ENCODE data around the gene CCR4.
"Not testable (repeated sequence)": the region's sequence is repeated elsewhere in the genome, so short reads cannot be mapped to it uniquely, and the experiment has no call there.

Gene CCR4

DNA sequence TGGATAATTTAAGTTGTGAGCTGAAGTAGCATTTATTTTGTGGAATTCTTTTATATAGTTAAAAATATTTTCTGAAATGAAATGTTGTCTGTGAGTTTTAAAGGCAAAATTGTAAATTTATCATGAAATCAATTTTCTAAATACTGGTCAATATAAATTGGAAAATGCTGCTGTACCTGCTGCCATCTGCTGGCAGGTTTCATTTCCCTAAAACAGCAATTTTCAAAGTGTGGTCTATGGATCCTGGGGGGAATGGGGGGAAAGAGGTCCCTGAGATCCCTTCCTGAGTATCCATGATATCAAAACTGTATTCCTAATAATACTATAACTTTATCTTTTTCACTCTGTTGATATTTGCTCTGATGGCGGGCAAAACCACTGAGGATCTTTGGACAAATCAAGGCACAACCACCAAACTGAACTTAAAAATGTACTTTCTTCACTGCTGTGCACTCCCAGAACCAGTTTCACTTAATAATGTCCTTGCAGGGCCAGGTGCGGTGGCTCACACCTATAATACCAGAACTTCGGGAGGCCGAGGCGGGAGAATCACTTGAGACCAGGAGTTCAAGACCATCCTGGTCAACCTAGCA is 17.2 kb upstream of the CCR4 start:
- Histone ChIP-seq H3K4me1 (ENCODE audit: control insufficient read depth, insufficient read depth, low read length) (no peaks in the 10 kb centered on the region), H3K9me3 (ENCODE audit: control insufficient read depth, insufficient read depth, low read depth, low read length) (peaks cover 3% of the 10 kb centered on the region), H3K27ac (ENCODE audit: low read depth, low read length) (no peak overlapping the region), H3K9ac (ENCODE audit: low read length) (no peak overlapping the region), H3K27me3 (ENCODE audit: control insufficient read depth, insufficient read depth, low read length) (no peaks in the 10 kb centered on the region), H3K36me3 (ENCODE audit: control insufficient read depth, insufficient read depth, low read length) (no peaks in the 10 kb centered on the region), H3K4me3 (ENCODE audit: low read depth, low read length) (no peak overlapping the region)

GRCh38 chr3:32937331-32937730 is 14.1 kb upstream of the CCR4 start:
- no peak overlapping the region for H3K27ac ChIP-seq (ENCODE audit: low read depth, low read length)

GRCh38 chr3:32939531-32940284 is 11.7 kb upstream of the CCR4 start:
- not testable (repeated sequence) for H3K27me3 ChIP-seq (ENCODE audit: control insufficient read depth, insufficient read depth, low read length); H3K9me3 ChIP-seq (ENCODE audit: control insufficient read depth, insufficient read depth, low read depth, low read length); H3K27ac ChIP-seq (ENCODE audit: low read depth, low read length)

More at GRCh38 chr3:32937331-32937730, 14.1 kb upstream of the CCR4 start:
- no peaks in the 10 kb centered on the region for H3K27me3 ChIP-seq (ENCODE audit: control insufficient read depth, insufficient read depth, low read length)
- H3K36me3 ChIP-seq (ENCODE audit: control insufficient read depth, insufficient read depth, low read length): no peaks in the 10 kb centered on the region
- H3K4me1 ChIP-seq (ENCODE audit: control insufficient read depth, insufficient read depth, low read length): no peaks in the 10 kb centered on the region
- no peak overlapping the region for H3K4me3 ChIP-seq (ENCODE audit: low read depth, low read length)
- no peak overlapping the region for H3K9ac ChIP-seq (ENCODE audit: low read length)
- H3K9me3 ChIP-seq (ENCODE audit: control insufficient read depth, insufficient read depth, low read depth, low read length): peaks cover 3% of the 10 kb centered on the region; the same call in 1 of the 2 replicates

GRCh38 chr3:32940726-32941125 is 10.7 kb upstream of the CCR4 start:
- H3K27me3 ChIP-seq (ENCODE audit: control insufficient read depth, insufficient read depth, low read length): no peaks in the 10 kb centered on the region
- no peak overlapping the region for H3K27ac ChIP-seq (ENCODE audit: low read depth, low read length)
- no peak overlapping the region for H3K4me3 ChIP-seq (ENCODE audit: low read depth, low read length)
- H3K9me3 ChIP-seq (ENCODE audit: control insufficient read depth, insufficient read depth, low read depth, low read length): peaks cover 3% of the 10 kb centered on the region; the same call in 1 of the 2 replicates
- H3K36me3 ChIP-seq (ENCODE audit: control insufficient read depth, insufficient read depth, low read length): no peaks in the 10 kb centered on the region
- H3K4me1 ChIP-seq (ENCODE audit: control insufficient read depth, insufficient read depth, low read length): no peaks in the 10 kb centered on the region
- H3K9ac ChIP-seq (ENCODE audit: low read length): no peak overlapping the region

More at GRCh38 chr3:32939531-32940284, 11.7 kb upstream of the CCR4 start:
- not testable (repeated sequence) for H3K9ac ChIP-seq (ENCODE audit: low read length); H3K4me1 ChIP-seq (ENCODE audit: control insufficient read depth, insufficient read depth, low read length); H3K4me3 ChIP-seq (ENCODE audit: low read depth, low read length); H3K36me3 ChIP-seq (ENCODE audit: control insufficient read depth, insufficient read depth, low read length)

- Histone ChIP-seq H3K9ac (ENCODE audit: low read length) (no peak overlapping the region), H3K36me3 (ENCODE audit: control insufficient read depth, insufficient read depth, low read length) (no peaks in the 10 kb centered on the region), H3K4me1 (ENCODE audit: control insufficient read depth, insufficient read depth, low read length) (no peaks in the 10 kb centered on the region), H3K9me3 (ENCODE audit: control insufficient read depth, insufficient read depth, low read depth, low read length) (no peaks in the 10 kb centered on the region), H3K27me3 (ENCODE audit: control insufficient read depth, insufficient read depth, low read length) (no peaks in the 10 kb centered on the region), H3K4me3 (ENCODE audit: low read depth, low read length) (no peak overlapping the region), H3K27ac (ENCODE audit: low read depth, low read length) (no peak overlapping the region)
These were observed 6.3 kb upstream of the CCR4 start for GRCh38 chr3:32945136-32945535.

DNA sequence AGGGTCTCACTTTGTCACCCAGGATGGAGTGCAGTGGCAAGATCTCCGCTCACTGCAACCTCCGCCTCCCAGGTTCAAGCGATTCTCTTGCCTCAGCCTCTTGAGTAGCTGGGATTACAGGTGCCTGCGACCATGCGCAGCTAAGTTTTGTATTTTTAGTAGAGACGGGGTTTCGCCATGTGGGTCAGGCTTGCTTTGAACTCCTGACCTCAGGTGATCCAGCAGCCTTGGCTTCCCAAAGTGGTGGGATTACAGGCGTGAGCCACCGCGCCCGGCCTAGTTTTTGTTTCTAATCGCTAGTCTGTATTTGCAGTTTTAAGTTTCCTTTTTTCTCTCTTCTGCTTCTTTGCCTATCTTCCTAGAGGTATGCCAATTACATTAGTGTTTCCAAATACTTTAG is 5.8 kb upstream of the CCR4 start:
- not testable (repeated sequence) for H3K27me3 ChIP-seq (ENCODE audit: control insufficient read depth, insufficient read depth, low read length); H3K9ac ChIP-seq (ENCODE audit: low read length); H3K4me1 ChIP-seq (ENCODE audit: control insufficient read depth, insufficient read depth, low read length); H3K9me3 ChIP-seq (ENCODE audit: control insufficient read depth, insufficient read depth, low read depth, low read length); H3K27ac ChIP-seq (ENCODE audit: low read depth, low read length); H3K4me3 ChIP-seq (ENCODE audit: low read depth, low read length); H3K36me3 ChIP-seq (ENCODE audit: control insufficient read depth, insufficient read depth, low read length)

- no peaks in the 10 kb centered on the region for H3K4me1 ChIP-seq (ENCODE audit: control insufficient read depth, insufficient read depth, low read length)
- H3K9me3 ChIP-seq (ENCODE audit: control insufficient read depth, insufficient read depth, low read depth, low read length): no peaks in the 10 kb centered on the region
- no peak overlapping the region for H3K9ac ChIP-seq (ENCODE audit: low read length)
- no peak overlapping the region for H3K27ac ChIP-seq (ENCODE audit: low read depth, low read length)
- no peaks in the 10 kb centered on the region for H3K27me3 ChIP-seq (ENCODE audit: control insufficient read depth, insufficient read depth, low read length)
- H3K36me3 ChIP-seq (ENCODE audit: control insufficient read depth, insufficient read depth, low read length): no peaks in the 10 kb centered on the region
- H3K4me3 ChIP-seq (ENCODE audit: low read depth, low read length): no peak overlapping the region
These were observed 4.3 kb upstream of the CCR4 start for GRCh38 chr3:32946973-32947788.

- Histone ChIP-seq H3K4me1 (ENCODE audit: control insufficient read depth, insufficient read depth, low read length) (no peaks in the 10 kb centered on the region), H3K36me3 (ENCODE audit: control insufficient read depth, insufficient read depth, low read length) (no peaks in the 10 kb centered on the region), H3K9ac (ENCODE audit: low read length) (no peak overlapping the region), H3K9me3 (ENCODE audit: control insufficient read depth, insufficient read depth, low read depth, low read length) (no peaks in the 10 kb centered on the region), H3K27me3 (ENCODE audit: control insufficient read depth, insufficient read depth, low read length) (no peaks in the 10 kb centered on the region), H3K4me3 (ENCODE audit: low read depth, low read length) (no peak overlapping the region), H3K27ac (ENCODE audit: low read depth, low read length) (no peak overlapping the region)
These were observed 3.6 kb upstream of the CCR4 start for GRCh38 chr3:32947789-32948238.

DNA sequence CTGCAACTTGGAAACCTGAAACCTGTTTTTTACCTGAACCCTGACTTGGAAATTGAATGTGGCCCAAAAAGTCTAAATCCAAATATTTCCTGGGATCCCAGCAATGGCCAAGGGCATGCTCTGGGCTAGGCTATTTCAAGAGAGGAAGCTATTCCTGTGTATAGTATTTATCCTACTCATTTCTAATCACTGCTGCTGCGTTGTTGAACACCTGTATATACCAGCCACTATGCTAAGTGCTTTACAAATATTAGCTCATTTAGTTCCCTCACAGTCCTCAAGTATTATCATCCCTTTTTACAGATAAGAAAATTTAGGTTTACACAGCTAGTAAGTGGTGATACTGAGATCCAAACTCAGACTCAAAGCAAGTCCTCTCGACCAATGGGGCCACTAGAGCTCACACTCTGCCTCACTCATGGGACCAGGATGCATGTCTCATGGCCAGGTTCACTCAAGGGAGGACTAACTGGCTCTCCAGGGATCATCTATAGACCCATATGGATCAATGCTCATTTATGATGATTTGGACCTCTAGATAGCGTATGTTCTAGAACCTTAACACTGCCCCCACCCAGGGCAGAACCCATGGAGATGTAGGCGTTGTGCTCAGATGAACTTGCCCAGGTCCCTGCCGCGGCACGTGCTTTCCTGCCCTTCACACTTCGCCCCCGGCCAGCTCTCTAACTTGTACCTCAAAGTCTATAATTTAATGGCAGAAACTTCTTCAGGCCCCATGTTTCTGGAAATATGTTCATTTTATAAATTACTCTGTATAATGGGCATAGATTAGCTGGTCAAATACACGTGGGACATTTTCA is 2.6 kb upstream of the CCR4 start:
- Histone ChIP-seq H3K4me3 (ENCODE audit: low read depth, low read length) (no peak overlapping the region), H3K27ac (ENCODE audit: low read depth, low read length) (no peak overlapping the region), H3K9me3 (ENCODE audit: control insufficient read depth, insufficient read depth, low read depth, low read length) (no peaks in the 10 kb centered on the region), H3K36me3 (ENCODE audit: control insufficient read depth, insufficient read depth, low read length) (no peaks in the 10 kb centered on the region), H3K27me3 (ENCODE audit: control insufficient read depth, insufficient read depth, low read length) (no peaks in the 10 kb centered on the region), H3K9ac (ENCODE audit: low read length) (no peak overlapping the region), H3K4me1 (ENCODE audit: control insufficient read depth, insufficient read depth, low read length) (no peaks in the 10 kb centered on the region)

GRCh38 chr3:32950516-32950915 is 928 bp upstream of the CCR4 start:
- no peak overlapping the region for H3K9ac ChIP-seq (ENCODE audit: low read length)
- H3K4me3 ChIP-seq (ENCODE audit: low read depth, low read length): no peak overlapping the region
- no peaks in the 10 kb centered on the region for H3K36me3 ChIP-seq (ENCODE audit: control insufficient read depth, insufficient read depth, low read length)
- H3K4me1 ChIP-seq (ENCODE audit: control insufficient read depth, insufficient read depth, low read length): no peaks in the 10 kb centered on the region
- H3K27ac ChIP-seq (ENCODE audit: low read depth, low read length): no peak overlapping the region
- no peaks in the 10 kb centered on the region for H3K9me3 ChIP-seq (ENCODE audit: control insufficient read depth, insufficient read depth, low read depth, low read length)
- H3K27me3 ChIP-seq (ENCODE audit: control insufficient read depth, insufficient read depth, low read length): no peaks in the 10 kb centered on the region
